Activated CD4-positive, alpha-beta T cell treated with anti-CD3 and anti-CD28 coated beads for 36 hours (primary cell): ENCODE data around the gene LIN7B. TPM values are rescaled to one million over a fixed set of nuclear protein-coding genes. Genes with fewer than 3 reads are reported as not detected.
"Not testable (repeated sequence)": the region's sequence is repeated elsewhere in the genome, so short reads cannot be mapped to it uniquely, and the experiment has no call there.

Experiments
- ATAC-seq: fragments of 200-7000 bp; cut with Tn5 transposase; one replicate; pipeline ENCODE4 v1.10.0; 2021; ENCODE audit warnings: mild to moderate bottlenecking, moderate library complexity
- CTCF ChIA-PET: fragments of 350-600 bp; sonication (Branson Sonifier 250); formaldehyde crosslinking; loops from one replicate; lab custom pipeline; 2021; ENCODE audit warnings: antibody characterized with exemption; lab: Charles Lee
- POLR2A ChIA-PET: fragments of 350-600 bp; sonication (Branson Sonifier 250); formaldehyde crosslinking; loops from one replicate; lab custom pipeline; 2021; ENCODE audit warnings: antibody characterized with exemption, inconsistent platforms; lab: Charles Lee
- DNase-seq: peaks from one replicate; pipeline ENCODE4 v3.0.0-alpha.2; 2020
- H3K27ac Mint-ChIP-seq: one replicate; pipeline ENCODE4 v1.8.0; 2021; ENCODE audit warnings: mixed read lengths
- H3K27me3 Mint-ChIP-seq: one replicate; pipeline ENCODE4 v1.8.0; 2021; ENCODE audit warnings: mixed read lengths
- H3K36me3 Mint-ChIP-seq: one replicate; pipeline ENCODE4 v1.8.0; 2021; ENCODE audit warnings: low read depth, mixed read lengths
- H3K4me1 Mint-ChIP-seq: one replicate; pipeline ENCODE4 v1.8.0; 2021; ENCODE audit warnings: mixed read lengths
- H3K4me3 Mint-ChIP-seq: one replicate; pipeline ENCODE4 v1.8.0; 2021; ENCODE audit warnings: mild to moderate bottlenecking, moderate library complexity, mixed read lengths
- H3K9me3 Mint-ChIP-seq: one replicate; pipeline ENCODE4 v1.8.0; 2021; ENCODE audit warnings: low read depth, mixed read lengths
- intact Hi-C, 2 experiments: fragments of 100-400 bp; cut with DNase I in 1 of 2; cut with micrococcal nuclease in 1 of 2; formaldehyde crosslinking; loops; one replicate each; pipeline versions ENCODE4 v1.14.2 to v1.15.1; 2022 to 2024; cut with DNase I, micrococcal nuclease
- total RNA-seq, 2 experiments: library from RNA; stranded (reverse); gene quantifications; one replicate each; pipeline ENCODE4 v1.2.3, GENCODE V29; 2021

Gene LIN7B
- total RNA-seq: 1 to 10 TPM; 3.5 to 4.3 TPM

GRCh38 chr19:49113762-49114629 lies at the start of gene LIN7B:
Gene LIN7B (plus strand): TSS chr19:49114370. CDS start chr19:49114405, 35 bp downstream.
- DNase-seq (peak; percentile 85), ATAC-seq (peak; percentile 76)
- CTCF ChIA-PET: interaction anchor here (0.6 to 2.4 kb wide), 22 partner anchors 8 to 338 kb away, joined by 3 to 28 read pairs (median 4); partner anchors contain the start of genes PIH1D1 and RUVBL2
- Mint-ChIP-seq H3K4me1 (peaks cover 29% of the 10 kb centered on the region), H3K27ac (peak within 1 kb of the TSS; percentile 13), H3K9me3 (no peaks in the 10 kb centered on the region), H3K27me3 (no peaks in the 10 kb centered on the region), H3K36me3 (peaks cover 2% of the 10 kb centered on the region), H3K4me3 (peak within 1 kb of the TSS; percentile 76)
- POLR2A ChIA-PET: interaction anchor here (0.7 to 1.1 kb wide), 3 partner anchors 9 to 21 kb away, joined by 3 read pairs; no protein-coding TSS in a partner anchor
- intact Hi-C loops: loop anchor here in 1 of 2 experiments (1.0 to 2.0 kb wide), 4 partner anchors 14 to 57 kb away; partner anchors contain the start of genes CGB7 and SNRNP70

GRCh38 chr19:49064768-49065611 lies 49.2 kb upstream of the LIN7B start, which contains the start of gene NTF4:
Gene NTF4 (minus strand): TSS chr19:49064818. CDS start chr19:49061997, 2,821 bp downstream.
- Mint-ChIP-seq H3K9me3 (no peaks in the 10 kb centered on the region), H3K4me3 (no peak within 1 kb of the TSS), H3K27ac (no peak within 1 kb of the TSS), H3K36me3 (no peaks in the 10 kb centered on the region), H3K4me1 (no peaks in the 10 kb centered on the region), H3K27me3 (peaks cover 51% of the 10 kb centered on the region)
- CTCF ChIA-PET: interaction anchor here (1.6 kb wide), 1 partner anchor 9 kb away, joined by 3 read pairs; no protein-coding TSS in a partner anchor
- intact Hi-C loops: no loop called here
- peak; percentile 36 for ATAC-seq
- POLR2A ChIA-PET: interaction anchor here (0.6 kb wide), 1 partner anchor 257 kb away, joined by 5 read pairs; no protein-coding TSS in a partner anchor
- peak; percentile 32 for DNase-seq

- H3K27me3 Mint-ChIP-seq: peaks cover 53% of the 10 kb centered on the region
- ATAC-seq (no peak), DNase-seq (no peak)
- H3K9me3 Mint-ChIP-seq: no peaks in the 10 kb centered on the region
- POLR2A ChIA-PET: no interaction called here
- no peaks in the 10 kb centered on the region for H3K4me1 Mint-ChIP-seq
- no peak overlapping the region for H3K4me3 Mint-ChIP-seq
- intact Hi-C loops: no loop called here
- CTCF ChIA-PET: interaction anchor here (1.0 to 1.6 kb wide), 2 partner anchors 10 to 32 kb away, joined by 3 read pairs; no protein-coding TSS in a partner anchor
- no peaks in the 10 kb centered on the region for H3K36me3 Mint-ChIP-seq
- no peak overlapping the region for H3K27ac Mint-ChIP-seq
These were observed 48.2 kb upstream of the LIN7B start for GRCh38 chr19:49065905-49066512.

GRCh38 chr19:49067554-49067953 lies 46.6 kb upstream of the LIN7B start:
- POLR2A ChIA-PET: no interaction called here

DNA sequence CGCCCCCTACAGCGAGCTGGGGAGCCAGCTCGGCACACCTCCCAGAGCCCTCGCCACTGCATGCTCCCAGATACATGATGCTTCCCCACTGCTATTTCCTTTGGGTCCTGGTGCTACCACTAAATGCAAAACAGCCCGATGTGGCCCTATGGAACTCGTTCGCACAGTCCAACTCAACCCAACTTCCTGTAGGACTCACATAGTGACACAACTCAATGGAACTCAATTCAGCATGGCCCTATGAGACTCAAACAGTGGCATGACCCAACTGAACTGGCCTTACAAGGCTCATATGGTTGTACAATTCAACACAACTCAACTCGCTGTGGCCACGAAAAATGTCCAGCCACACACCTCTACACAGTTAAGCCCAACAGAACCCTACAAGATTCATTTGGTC lies 45.1 kb upstream of the LIN7B start:
- ChIA-PET CTCF (interaction anchor here (0.7 to 1.7 kb wide), 2 partner anchors 8 to 37 kb away, joined by 3 to 8 read pairs; no protein-coding TSS in a partner anchor), POLR2A (no interaction called here)
- H3K27ac Mint-ChIP-seq: no peak overlapping the region
- intact Hi-C loops: no loop called here
- peaks cover 7% of the 10 kb centered on the region for H3K4me1 Mint-ChIP-seq
- no peaks in the 10 kb centered on the region for H3K36me3 Mint-ChIP-seq
- DNase-seq (no peak), ATAC-seq (no peak)
- no peak overlapping the region for H3K4me3 Mint-ChIP-seq
- peaks cover 68% of the 10 kb centered on the region for H3K27me3 Mint-ChIP-seq
- no peaks in the 10 kb centered on the region for H3K9me3 Mint-ChIP-seq

More at GRCh38 chr19:49067554-49067953, 46.6 kb upstream of the LIN7B start:
- Mint-ChIP-seq H3K27ac (no peak overlapping the region), H3K4me1 (no peaks in the 10 kb centered on the region), H3K9me3 (no peaks in the 10 kb centered on the region), H3K27me3 (peaks cover 59% of the 10 kb centered on the region), H3K36me3 (no peaks in the 10 kb centered on the region), H3K4me3 (no peak overlapping the region)
- CTCF ChIA-PET: no interaction called here
- intact Hi-C loops: no loop called here
- ATAC-seq: no peak
- no peak for DNase-seq

DNA sequence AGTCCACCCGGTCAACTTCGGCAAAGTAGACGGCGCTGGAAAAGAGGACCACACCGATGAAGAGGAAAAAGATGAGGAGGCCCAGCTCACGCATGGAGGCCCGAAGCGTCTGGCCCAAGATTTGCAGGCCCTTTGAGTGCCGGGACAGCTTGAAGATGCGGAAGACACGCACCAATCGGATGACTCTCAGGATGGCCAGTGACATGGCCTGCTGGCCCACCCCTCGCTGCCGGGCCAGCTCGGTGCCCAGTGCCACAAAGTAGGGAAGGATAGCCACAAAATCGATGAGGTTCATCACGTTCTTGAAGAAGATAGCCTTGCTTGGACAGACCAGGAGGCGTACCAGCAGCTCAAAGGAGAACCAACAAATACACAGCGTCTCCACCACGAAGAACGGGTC lies 43.8 kb upstream of the LIN7B start:
- no peak for ATAC-seq
- H3K36me3 Mint-ChIP-seq: no peaks in the 10 kb centered on the region
- DNase-seq: no peak
- ChIA-PET POLR2A (no interaction called here), CTCF (interaction anchor here (0.9 to 1.7 kb wide), 3 partner anchors 10 to 73 kb away, joined by 3 to 8 read pairs (median 5); no protein-coding TSS in a partner anchor)
- no peak overlapping the region for H3K27ac Mint-ChIP-seq
- no peaks in the 10 kb centered on the region for H3K9me3 Mint-ChIP-seq
- peaks cover 67% of the 10 kb centered on the region for H3K27me3 Mint-ChIP-seq
- H3K4me1 Mint-ChIP-seq: peaks cover 7% of the 10 kb centered on the region
- intact Hi-C loops: no loop called here
- no peak overlapping the region for H3K4me3 Mint-ChIP-seq

- POLR2A ChIA-PET: no interaction called here
- intact Hi-C loops: no loop called here
- H3K36me3 Mint-ChIP-seq: no peaks in the 10 kb centered on the region
- H3K4me3 Mint-ChIP-seq: no peak overlapping the region
- ATAC-seq (no peak), DNase-seq (peak; percentile 49)
- CTCF ChIA-PET: no interaction called here
- peaks cover 58% of the 10 kb centered on the region for H3K27me3 Mint-ChIP-seq
- H3K9me3 Mint-ChIP-seq: no peaks in the 10 kb centered on the region
- H3K4me1 Mint-ChIP-seq: peaks cover 7% of the 10 kb centered on the region
- no peak overlapping the region for H3K27ac Mint-ChIP-seq
These were observed 42.2 kb upstream of the LIN7B start for GRCh38 chr19:49071860-49072547.

DNA sequence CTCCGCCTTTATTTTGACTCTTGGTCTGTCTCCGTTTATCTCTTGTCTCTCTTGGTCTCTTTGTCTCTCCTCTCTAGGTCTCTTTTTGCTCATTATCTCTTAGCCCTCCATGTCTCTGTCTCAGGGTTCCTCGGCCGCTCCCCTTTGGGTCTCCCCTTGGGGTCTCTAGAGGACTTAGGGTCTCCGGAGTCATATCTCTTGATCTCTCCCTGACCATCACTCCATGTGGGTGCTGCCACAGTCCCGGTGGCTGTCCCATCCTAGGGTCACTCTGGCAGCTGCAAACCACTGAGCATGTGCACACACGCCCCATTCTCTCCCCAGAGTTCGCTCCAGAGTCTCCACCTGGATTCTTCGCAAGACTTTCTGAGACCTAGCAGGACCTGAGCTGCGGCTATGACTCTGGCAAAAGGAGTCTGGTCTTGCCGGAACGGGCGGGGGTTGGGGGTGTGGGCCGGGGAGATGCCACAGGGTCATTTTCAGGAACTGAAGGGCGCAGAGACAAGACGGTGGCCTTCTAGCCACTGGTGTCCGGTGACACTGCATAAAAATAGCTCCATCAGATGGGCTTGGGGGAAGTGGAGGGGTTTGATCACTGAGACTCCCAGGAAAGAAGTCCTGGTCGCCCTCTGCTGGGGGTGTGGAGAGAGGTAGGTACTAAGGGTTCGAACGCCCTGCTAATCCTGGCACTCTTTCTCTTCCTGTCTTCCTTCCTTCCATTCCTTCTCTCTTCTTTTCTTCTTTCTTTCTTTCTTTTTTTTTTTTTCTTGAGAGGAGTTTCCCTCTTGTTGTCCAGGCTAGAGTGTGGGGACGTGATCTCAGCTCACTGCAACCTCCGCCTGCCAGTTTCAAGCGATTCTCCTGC lies 40.4 kb upstream of the LIN7B start:
- Mint-ChIP-seq H3K9me3 (no peaks in the 10 kb centered on the region), H3K4me3 (no peak overlapping the region), H3K36me3 (no peaks in the 10 kb centered on the region), H3K27ac (no peak overlapping the region), H3K4me1 (peaks cover 7% of the 10 kb centered on the region), H3K27me3 (peaks cover 50% of the 10 kb centered on the region)
- CTCF ChIA-PET: interaction anchor here (0.6 to 1.4 kb wide), 4 partner anchors 9 to 103 kb away, joined by 3 to 4 read pairs (median 3); no protein-coding TSS in a partner anchor
- POLR2A ChIA-PET: no interaction called here
- ATAC-seq (no peak), DNase-seq (peak; percentile 49)
- intact Hi-C loops: loop anchor here in 1 of 2 experiments (2.0 kb wide), 1 partner anchor 73 kb away; no protein-coding TSS in a partner anchor

GRCh38 chr19:49074869-49075268 lies 39.3 kb upstream of the LIN7B start:
- H3K4me3 Mint-ChIP-seq, ATAC-seq, POLR2A ChIA-PET, H3K36me3 Mint-ChIP-seq, H3K27ac Mint-ChIP-seq, H3K9me3 Mint-ChIP-seq, H3K4me1 Mint-ChIP-seq: not testable (repeated sequence)
- CTCF ChIA-PET: interaction anchor here (0.7 to 1.4 kb wide), 3 partner anchors 14 to 23 kb away, joined by 3 to 5 read pairs (median 3); partner anchors contain the start of gene CGB7
- intact Hi-C loops: loop anchor here in 1 of 2 experiments (1.0 to 2.0 kb wide), 2 partner anchors 28 to 72 kb away; no protein-coding TSS in a partner anchor
- DNase-seq: peak; percentile 52
- peaks cover 40% of the 10 kb centered on the region for H3K27me3 Mint-ChIP-seq
